Mucosa of stomach (tissue), 1 donor: ENCODE results near the gene PLIN3.
"Not testable (repeated sequence)": the region's sequence is repeated elsewhere in the genome, so short reads cannot be mapped to it uniquely, and the experiment has no call there.

Source experiments
- H3K27me3 ChIP-seq: one replicate; pipeline ENCODE4 v1.7.0; 2013; ENCODE audit warnings: mild to moderate bottlenecking, low read length; ENCODE audit not compliant: control insufficient read depth, insufficient read depth
- H3K36me3 ChIP-seq: one replicate; pipeline ENCODE4 v1.7.0; 2013; ENCODE audit warnings: low read length; ENCODE audit not compliant: control insufficient read depth, insufficient read depth
- H3K4me1 ChIP-seq: one replicate; pipeline ENCODE4 v1.7.0; 2013; ENCODE audit warnings: mild to moderate bottlenecking, low read length; ENCODE audit not compliant: control insufficient read depth, insufficient read depth
- H3K4me3 ChIP-seq: one replicate; pipeline ENCODE4 v1.7.0; 2013; ENCODE audit warnings: low read length
- H3K9ac ChIP-seq: one replicate; pipeline ENCODE4 v1.7.0; 2013; ENCODE audit warnings: mild to moderate bottlenecking, low read length, moderate library complexity
- H3K9me3 ChIP-seq: one replicate; pipeline ENCODE4 v1.7.0; 2013; ENCODE audit warnings: mild to moderate bottlenecking, low read length, moderate library complexity; ENCODE audit not compliant: control insufficient read depth
- donor health status: Pancreatic carcinoma.

The PLIN3 gene

GRCh38 chr19:4908781-4909155 is 41.3 kb upstream of the PLIN3 start:
- no peaks in the 10 kb centered on the region for H3K36me3 ChIP-seq
- no peaks in the 10 kb centered on the region for H3K9me3 ChIP-seq
- peaks cover 27% of the 10 kb centered on the region for H3K4me1 ChIP-seq
- no peak overlapping the region for H3K9ac ChIP-seq
- H3K27me3 ChIP-seq, result peaks cover 9% of the 10 kb centered on the region
- no peak overlapping the region for H3K4me3 ChIP-seq

- H3K4me1 ChIP-seq, result peaks cover 27% of the 10 kb centered on the region
- H3K27me3 ChIP-seq, result peaks cover 9% of the 10 kb centered on the region
- H3K36me3 ChIP-seq, result no peaks in the 10 kb centered on the region
Measured at GRCh38 chr19:4908360-4908759, 40.9 kb upstream of the PLIN3 start.

GRCh38 chr19:4906963-4907362 is 39.5 kb upstream of the PLIN3 start:
- Histone ChIP-seq H3K9me3 (no peaks in the 10 kb centered on the region), H3K4me3 (no peak overlapping the region), H3K27me3 (peaks cover 9% of the 10 kb centered on the region), H3K9ac (no peak overlapping the region), H3K36me3 (no peaks in the 10 kb centered on the region), H3K4me1 (peaks cover 22% of the 10 kb centered on the region)

More at GRCh38 chr19:4908360-4908759, 40.9 kb upstream of the PLIN3 start:
- H3K9me3 ChIP-seq, result no peaks in the 10 kb centered on the region
- H3K9ac ChIP-seq, result no peak overlapping the region
- H3K4me3 ChIP-seq, result no peak overlapping the region

- Histone ChIP-seq H3K9ac (no peak overlapping the region), H3K9me3 (no peaks in the 10 kb centered on the region), H3K4me3 (no peak overlapping the region), H3K27me3 (peaks cover 9% of the 10 kb centered on the region), H3K36me3 (no peaks in the 10 kb centered on the region), H3K4me1 (peaks cover 6% of the 10 kb centered on the region)
Measured at GRCh38 chr19:4904481-4904880, 37.0 kb upstream of the PLIN3 start.

GRCh38 chr19:4902796-4903195 is 35.3 kb upstream of the PLIN3 start, which contains the start of gene ARRDC5:
Gene ARRDC5 (minus strand): TSS chr19:4902896. CDS start chr19:4902825, 71 bp downstream.
- Histone ChIP-seq H3K4me1 (no peaks in the 10 kb centered on the region), H3K9ac (no peak within 1 kb of the TSS), H3K36me3 (no peaks in the 10 kb centered on the region), H3K9me3 (no peaks in the 10 kb centered on the region), H3K27me3 (no peaks in the 10 kb centered on the region), H3K4me3 (no peak within 1 kb of the TSS)

GRCh38 chr19:4900879-4901278 is 33.4 kb upstream of the PLIN3 start:
- not testable (repeated sequence) for H3K4me3 ChIP-seq, H3K9me3 ChIP-seq, H3K4me1 ChIP-seq

GRCh38 chr19:4897146-4897545 is 29.7 kb upstream of the PLIN3 start:
- Histone ChIP-seq H3K27me3 (no peaks in the 10 kb centered on the region), H3K9ac (no peak overlapping the region), H3K4me3 (no peak overlapping the region), H3K36me3 (no peaks in the 10 kb centered on the region), H3K9me3 (no peaks in the 10 kb centered on the region), H3K4me1 (no peaks in the 10 kb centered on the region)

More at GRCh38 chr19:4900879-4901278, 33.4 kb upstream of the PLIN3 start:
- not testable (repeated sequence) for H3K9ac ChIP-seq, H3K27me3 ChIP-seq, H3K36me3 ChIP-seq

- H3K27me3 ChIP-seq, result no peaks in the 10 kb centered on the region
- no peaks in the 10 kb centered on the region for H3K9me3 ChIP-seq
- no peaks in the 10 kb centered on the region for H3K36me3 ChIP-seq
- H3K4me1 ChIP-seq, result no peaks in the 10 kb centered on the region
- no peak overlapping the region for H3K9ac ChIP-seq
- H3K4me3 ChIP-seq, result no peak overlapping the region
Measured at GRCh38 chr19:4896372-4896771, 28.9 kb upstream of the PLIN3 start.

- H3K9ac ChIP-seq, H3K27me3 ChIP-seq, H3K9me3 ChIP-seq, H3K36me3 ChIP-seq, H3K4me1 ChIP-seq, H3K4me3 ChIP-seq: not testable (repeated sequence)
Measured at GRCh38 chr19:4892962-4893361, 25.5 kb upstream of the PLIN3 start.

- no peak overlapping the region for H3K4me3 ChIP-seq
Measured at GRCh38 chr19:4891066-4891465, 23.6 kb upstream of the PLIN3 start.

GRCh38 chr19:4889034-4889815 is 21.8 kb upstream of the PLIN3 start:
- no peaks in the 10 kb centered on the region for H3K27me3 ChIP-seq
- no peak overlapping the region for H3K4me3 ChIP-seq
- no peaks in the 10 kb centered on the region for H3K4me1 ChIP-seq
- no peaks in the 10 kb centered on the region for H3K36me3 ChIP-seq
- H3K9ac ChIP-seq, result no peak overlapping the region
- no peaks in the 10 kb centered on the region for H3K9me3 ChIP-seq

More at GRCh38 chr19:4891066-4891465, 23.6 kb upstream of the PLIN3 start:
- H3K4me1 ChIP-seq, result no peaks in the 10 kb centered on the region
- no peak overlapping the region for H3K9ac ChIP-seq
- H3K9me3 ChIP-seq, result no peaks in the 10 kb centered on the region
- H3K27me3 ChIP-seq, result no peaks in the 10 kb centered on the region
- no peaks in the 10 kb centered on the region for H3K36me3 ChIP-seq

- not testable (repeated sequence) for H3K4me1 ChIP-seq, H3K36me3 ChIP-seq, H3K4me3 ChIP-seq, H3K9me3 ChIP-seq, H3K9ac ChIP-seq, H3K27me3 ChIP-seq
Measured at GRCh38 chr19:4887803-4888202, 20.3 kb upstream of the PLIN3 start.

GRCh38 chr19:4884993-4885392 is 17.5 kb upstream of the PLIN3 start:
- not testable (repeated sequence) for H3K9ac ChIP-seq, H3K4me3 ChIP-seq, H3K4me1 ChIP-seq, H3K27me3 ChIP-seq, H3K9me3 ChIP-seq, H3K36me3 ChIP-seq
